Cardiac fibroblast (primary cell): ENCODE data around the gene RC3H2.

Experiments
- DNase-seq, 2 donors: peaks; one replicate each; pipeline versions ENCODE4 v3.0.0 to v3.0.0-alpha.2; 2010; ENCODE audit warnings: low read depth in 2 of 2
- H3K4me3 ChIP-seq, 2 donors: replicated peaks in 1 of 2; 1 replicate in 1 of 2; 2 replicates in 1 of 2; pipeline ENCODE4 v1.5.1; 2011; ENCODE audit warnings: low read depth in 2 of 2, low read length in 2 of 2, mild to moderate bottlenecking in 2 of 2, moderate library complexity in 1 of 2
- CTCF ChIP-seq: IDR thresholded peaks from one replicate; pipeline ENCODE4 v1.5.1; 2011; ENCODE audit warnings: low read depth, mild to moderate bottlenecking, low read length, inconsistent platforms

The RC3H2 gene

GRCh38 chr9:122904823-122905710 lies at the start of gene RC3H2:
RC3H2 (minus strand) TSS chr9:122905359; CDS start chr9:122897509, 7,850 bp downstream.
- DNase-seq, result peak; percentile 100
- no peak for TF ChIP-seq CTCF
- H3K4me3 ChIP-seq, result peak within 1 kb of the TSS; percentile 77 to 83

GRCh38 chr9:122954253-122954691 lies 49.1 kb upstream of the RC3H2 start:
- peak; percentile 53 to 74 for DNase-seq

GRCh38 chr9:122951056-122951455 lies 45.9 kb upstream of the RC3H2 start:
- H3K4me3 ChIP-seq, result no peak overlapping the region
- no peak for DNase-seq
- TF ChIP-seq CTCF, result no peak

More at GRCh38 chr9:122954253-122954691, 49.1 kb upstream of the RC3H2 start:
- no peak overlapping the region for H3K4me3 ChIP-seq
- TF ChIP-seq CTCF, result no peak

- no peak for TF ChIP-seq CTCF
- no peak for DNase-seq
- H3K4me3 ChIP-seq, result no peak overlapping the region
These were observed 45.1 kb upstream of the RC3H2 start for GRCh38 chr9:122950263-122950662.

- DNase-seq, result peak in 1 of 2 donors; percentile 36
- no peak overlapping the region for H3K4me3 ChIP-seq
- no peak for TF ChIP-seq CTCF
These were observed 44.5 kb upstream of the RC3H2 start for GRCh38 chr9:122949696-122950095.

- no peak overlapping the region for H3K4me3 ChIP-seq
- DNase-seq, result no peak
- TF ChIP-seq CTCF, result no peak
These were observed 43.2 kb upstream of the RC3H2 start for GRCh38 chr9:122948313-122948712.
